Measurements from ENCODE around the gene TNS3.
A peak's percentile ranks its signal among the peaks of the same experiment; 100 is the strongest.
"Not testable (repeated sequence)": the region's sequence is repeated elsewhere in the genome, so short reads cannot be mapped to it uniquely, and the experiment has no call there.

The TNS3 gene

GRCh38 chr7:47581804-47582763, at the start of gene TNS3:
TSS of gene TNS3 (minus strand) at chr7:47582111. CDS start at chr7:47439636, 142,475 bp downstream.
- DNase-seq: peak; percentile 26

GRCh38 chr7:47631711-47632110, 49.8 kb upstream of the TNS3 start:
- DNase-seq: no peak

GRCh38 chr7:47627580-47628283, 45.8 kb upstream of the TNS3 start:
- DNase-seq: no peak

- no peak for DNase-seq
These were observed 44.2 kb upstream of the TNS3 start for GRCh38 chr7:47625861-47626715.

- no peak for DNase-seq
These were observed 42.8 kb upstream of the TNS3 start for GRCh38 chr7:47624689-47625088.

GRCh38 chr7:47622946-47623640, 41.2 kb upstream of the TNS3 start:
- DNase-seq: no peak

GRCh38 chr7:47622586-47622945, 40.7 kb upstream of the TNS3 start:
- no peak for DNase-seq

GRCh38 chr7:47621979-47622561, 40.2 kb upstream of the TNS3 start:
- DNase-seq: no peak

GRCh38 chr7:47621347-47621746, 39.4 kb upstream of the TNS3 start:
- no peak for DNase-seq

GRCh38 chr7:47619806-47620205, 37.9 kb upstream of the TNS3 start:
- DNase-seq: no peak

GRCh38 chr7:47617131-47617530, 35.2 kb upstream of the TNS3 start:
- no peak for DNase-seq

- DNase-seq: no peak
These were observed 32.5 kb upstream of the TNS3 start for GRCh38 chr7:47614450-47614849.

- DNase-seq: no peak
These were observed 29.2 kb upstream of the TNS3 start for GRCh38 chr7:47611045-47611511.

- DNase-seq: no peak
These were observed 28.7 kb upstream of the TNS3 start for GRCh38 chr7:47610506-47611044.

- no peak for DNase-seq
These were observed 28.0 kb upstream of the TNS3 start for GRCh38 chr7:47609803-47610452.

- DNase-seq: not testable (repeated sequence)
These were observed 24.7 kb upstream of the TNS3 start for GRCh38 chr7:47606593-47607046.

- no peak for DNase-seq
These were observed 24.1 kb upstream of the TNS3 start for GRCh38 chr7:47605816-47606575.

GRCh38 chr7:47604496-47604890, 22.6 kb upstream of the TNS3 start:
- no peak for DNase-seq

- DNase-seq: not testable (repeated sequence)
These were observed 21.8 kb upstream of the TNS3 start for GRCh38 chr7:47603514-47604255.

Data from CD4-positive, alpha-beta T cell treated with Interleukin-15 for 1 hour (primary cell).